K562 (cell line): ENCODE results near the gene IMMP2L. TPM values are rescaled to one million over a fixed set of nuclear protein-coding genes. Genes with fewer than 3 reads are reported as not detected.

Experiments used
- BRCA1 ChIP-seq, 2 experiments: fragments of 450-650 bp in 1 of 2; sonication (generic) in 1 of 2; formaldehyde crosslinking in 1 of 2; IDR thresholded peaks; 2 replicates each; pipeline versions ENCODE4 v1.5.0 to v1.6.1; 2017 to 2020; ENCODE audit warnings: mild to moderate bottlenecking in 1 of 2, missing genetic modification reagents in 1 of 2
- CCAR2 ChIP-seq: fragments of 200-400 bp; formaldehyde crosslinking; IDR thresholded peaks from 2 replicates; pipeline ENCODE4 v1.6.1; 2017; ENCODE audit warnings: mild to moderate bottlenecking, low read depth, low read length
- CREM ChIP-seq: IDR thresholded peaks from 2 replicates; pipeline ENCODE4 v1.6.1; 2014; ENCODE audit warnings: antibody characterized with exemption, low read depth
- EGR1 ChIP-seq: fragments of 450-650 bp; conservative IDR thresholded peaks from 2 replicates; pipeline ENCODE4 v1.6.1; 2017; ENCODE audit warnings: mild to moderate bottlenecking
- HDAC2 ChIP-seq: fragments of 450-650 bp; IDR thresholded peaks from 2 replicates; pipeline ENCODE4 v1.6.1; 2016; ENCODE audit warnings: mild to moderate bottlenecking
- HDAC8 ChIP-seq: fragments of 450-650 bp; IDR thresholded peaks from 2 replicates; pipeline ENCODE4 v1.6.1; 2016; ENCODE audit warnings: mild to moderate bottlenecking, missing genetic modification characterization, moderate library complexity, missing compliant biosample characterization
- HMG20A ChIP-seq: fragments of 450-650 bp; formaldehyde crosslinking; conservative IDR thresholded peaks from 2 replicates; pipeline ENCODE4 v1.4.0; 2020; ENCODE audit warnings: mild to moderate bottlenecking, mixed read lengths
- NFE2 ChIP-seq: IDR thresholded peaks from 2 replicates; pipeline ENCODE4 v1.6.1; 2014; ENCODE audit warnings: antibody characterized with exemption, low read depth
- NR1H2 ChIP-seq: sonication (generic); formaldehyde crosslinking; IDR thresholded peaks from 2 replicates; pipeline ENCODE4 v1.4.0; 2020; ENCODE audit warnings: mild to moderate bottlenecking, missing genetic modification reagents
- PML ChIP-seq: IDR thresholded peaks from 2 replicates; pipeline ENCODE4 v1.6.1; 2012; ENCODE audit warnings: low read length, inconsistent platforms
- PRPF4 ChIP-seq: fragments of 200-400 bp; formaldehyde crosslinking; IDR thresholded peaks from one replicate; pipeline ENCODE4 v1.6.1; 2017; ENCODE audit warnings: low read length, low read depth, mild to moderate bottlenecking; ENCODE audit not compliant: insufficient read depth, poor library complexity, severe bottlenecking
- SIRT6 ChIP-seq: IDR thresholded peaks from one replicate; pipeline ENCODE4 v1.6.1; 2012; ENCODE audit warnings: low read depth, mild to moderate bottlenecking, control low read depth, inconsistent platforms, low read length, moderate library complexity
- SLC30A9 ChIP-seq: fragments of 250-450 bp; sonication (Bioruptor Pico); IDR thresholded peaks from 2 replicates; pipeline ENCODE4 v1.8.0; 2022; ENCODE audit warnings: mild to moderate bottlenecking, moderate library complexity
- SMAD4 ChIP-seq: fragments of 250-450 bp; sonication (Bioruptor Pico); conservative IDR thresholded peaks from 2 replicates; pipeline ENCODE4 v1.8.0; 2021; ENCODE audit warnings: inconsistent platforms, mild to moderate bottlenecking, moderate library complexity
- SOX6 ChIP-seq: fragments of 450-650 bp; IDR thresholded peaks from 2 replicates; pipeline ENCODE4 v1.6.1; 2014; ENCODE audit warnings: mild to moderate bottlenecking
- STAG1 ChIP-seq: sonication (generic); formaldehyde crosslinking; IDR thresholded peaks from 2 replicates; pipeline ENCODE4 v1.5.0; 2020; ENCODE audit warnings: missing genetic modification reagents, borderline replicate concordance
- ZBED1 ChIP-seq: IDR thresholded peaks from 2 replicates; pipeline ENCODE4 v1.6.1; 2014
- ZNF324 ChIP-seq: fragments of 250-450 bp; sonication (Bioruptor Pico); IDR thresholded peaks from 2 replicates; pipeline ENCODE4 v1.4.0; 2020; ENCODE audit warnings: mild to moderate bottlenecking
- ZNF589 ChIP-seq: fragments of 200-800 bp; sonication (Bioruptor generic); IDR thresholded peaks from 2 replicates; pipeline ENCODE4 v1.6.1; 2016; ENCODE audit warnings: low read depth, missing genetic modification characterization, missing compliant biosample characterization
- ZNF764 ChIP-seq: fragments of 250-450 bp; sonication (Bioruptor Pico); IDR thresholded peaks from 2 replicates; pipeline ENCODE4 v1.4.0; 2020; ENCODE audit warnings: low read depth, mild to moderate bottlenecking, moderate library complexity
- ZNF778 ChIP-seq: fragments of 450-650 bp; formaldehyde crosslinking; IDR thresholded peaks from 2 replicates; pipeline ENCODE4 v1.4.0; 2020; ENCODE audit warnings: mild to moderate bottlenecking, moderate library complexity
- polyA plus RNA-seq, 8 experiments: library from polyadenylated mRNA; depleted of rRNA in 4 of 8; stranded (reverse) in 5 of 8; unstranded in 3 of 8; fragments of >200 nt; fragmentation: Nextera tagmentation in 2 of 8; fragmentation: Illumina TruSeq in 1 of 8; extraction: Ambion mirVana in 2 of 8; extraction: Trizol in 1 of 8; gene quantifications; 2 replicates each; pipeline versions ENCODE4 v1.2.1 to v1.2.3, GENCODE V29; 2011 to 2014; ENCODE audit warnings: inconsistent platforms in 1 of 8, missing spikeins in 1 of 8
- total RNA-seq, 7 experiments: library from RNA; depleted of rRNA in 6 of 7; stranded (reverse); fragments of >200 nt in 6 of 7; fragmentation: Illumina TruSeq in 2 of 7; extraction: Trizol in 2 of 7; gene quantifications; 2 replicates each; pipeline versions ENCODE4 v1.2.1 to v1.2.3, GENCODE V29; 2011 to 2021; ENCODE audit warnings: low replicate concordance in 1 of 7
- TF ChIP-seq, protein P1 (sequence below): sonication (generic); formaldehyde crosslinking; IDR thresholded peaks from 2 replicates; pipeline ENCODE4 v1.8.1; 2023; ENCODE audit warnings: mild to moderate bottlenecking, missing genetic modification reagents
- TF ChIP-seq, protein P2 (sequence below): sonication (generic); formaldehyde crosslinking; IDR thresholded peaks from 2 replicates; pipeline ENCODE4 v1.8.0; 2022; ENCODE audit warnings: missing genetic modification reagents, mild to moderate bottlenecking, moderate library complexity, borderline replicate concordance
- TF ChIP-seq, protein P3 (sequence below): fragments of 450-650 bp; IDR thresholded peaks from 2 replicates; pipeline ENCODE4 v1.6.1; 2016; ENCODE audit warnings: antibody characterized with exemption
- TF ChIP-seq, protein P4 (sequence below): fragments of 450-650 bp; IDR thresholded peaks from 2 replicates; pipeline ENCODE4 v1.6.1; 2014; ENCODE audit warnings: low read depth, mild to moderate bottlenecking, moderate library complexity, borderline replicate concordance
- TF ChIP-seq, protein P5 (sequence below): sonication (generic); formaldehyde crosslinking; IDR thresholded peaks from 2 replicates; pipeline ENCODE4 v1.8.0; 2022; ENCODE audit warnings: mild to moderate bottlenecking, missing genetic modification reagents

IMMP2L gene
- total and polyA plus RNA-seq, 9 of the 15 experiments (the other 6 are each of a cell fraction or from before 2014, with no cell fraction given): 29.7 to 116 (median 53.0) TPM

DNA sequence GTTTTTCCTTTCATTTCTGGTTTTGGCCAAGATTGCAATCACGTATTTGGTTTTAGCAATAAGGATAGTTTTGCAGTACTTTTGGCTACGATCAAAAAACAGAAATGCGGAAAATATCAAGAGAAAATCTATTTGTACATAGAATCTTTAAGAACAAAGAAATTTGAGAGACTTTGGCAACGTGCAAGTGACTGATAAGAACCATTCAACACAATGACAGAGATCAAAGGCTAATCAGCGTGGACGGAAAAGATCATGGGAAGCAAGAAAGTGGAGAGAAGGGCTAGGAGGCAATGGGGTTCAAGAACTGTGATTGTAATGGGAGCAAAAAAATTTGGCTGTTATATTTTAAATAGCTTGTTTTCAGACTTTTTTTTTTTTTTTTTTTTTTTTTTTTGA is 487.5 kb downstream of the IMMP2L start (continued):
- TF ChIP-seq, protein P1, sequence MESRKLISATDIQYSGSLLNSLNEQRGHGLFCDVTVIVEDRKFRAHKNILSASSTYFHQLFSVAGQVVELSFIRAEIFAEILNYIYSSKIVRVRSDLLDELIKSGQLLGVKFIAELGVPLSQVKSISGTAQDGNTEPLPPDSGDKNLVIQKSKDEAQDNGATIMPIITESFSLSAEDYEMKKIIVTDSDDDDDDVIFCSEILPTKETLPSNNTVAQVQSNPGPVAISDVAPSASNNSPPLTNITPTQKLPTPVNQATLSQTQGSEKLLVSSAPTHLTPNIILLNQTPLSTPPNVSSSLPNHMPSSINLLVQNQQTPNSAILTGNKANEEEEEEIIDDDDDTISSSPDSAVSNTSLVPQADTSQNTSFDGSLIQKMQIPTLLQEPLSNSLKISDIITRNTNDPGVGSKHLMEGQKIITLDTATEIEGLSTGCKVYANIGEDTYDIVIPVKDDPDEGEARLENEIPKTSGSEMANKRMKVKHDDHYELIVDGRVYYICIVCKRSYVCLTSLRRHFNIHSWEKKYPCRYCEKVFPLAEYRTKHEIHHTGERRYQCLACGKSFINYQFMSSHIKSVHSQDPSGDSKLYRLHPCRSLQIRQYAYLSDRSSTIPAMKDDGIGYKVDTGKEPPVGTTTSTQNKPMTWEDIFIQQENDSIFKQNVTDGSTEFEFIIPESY (CRISPR knock-in tag): no peak
- TF ChIP-seq, protein P2, sequence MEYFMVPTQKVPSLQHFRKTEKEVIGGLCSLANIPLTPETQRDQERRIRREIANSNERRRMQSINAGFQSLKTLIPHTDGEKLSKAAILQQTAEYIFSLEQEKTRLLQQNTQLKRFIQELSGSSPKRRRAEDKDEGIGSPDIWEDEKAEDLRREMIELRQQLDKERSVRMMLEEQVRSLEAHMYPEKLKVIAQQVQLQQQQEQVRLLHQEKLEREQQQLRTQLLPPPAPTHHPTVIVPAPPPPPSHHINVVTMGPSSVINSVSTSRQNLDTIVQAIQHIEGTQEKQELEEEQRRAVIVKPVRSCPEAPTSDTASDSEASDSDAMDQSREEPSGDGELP (CRISPR knock-in tag): no peak
- TF ChIP-seq BRCA1 (IDR thresholded peaks at IDR 0.05) (no peak), BRCA1 (CRISPR knock-in tag; IDR thresholded peaks at IDR 0.05) (no peak), ZNF589 (no peak), EGR1 (no peak), HDAC8 (tag) (no peak), HDAC2 (peak; percentile 31; the same call in 1 of the 2 replicates), ZNF324 (CRISPR knock-in tag) (no peak), PRPF4 (no peak), ZNF778 (no peak), ZNF764 (CRISPR knock-in tag) (no peak), NFE2 (no peak), SOX6 (peak; percentile 99), PML (peak; percentile 27; the same call in 1 of the 2 replicates), HMG20A (CRISPR knock-in tag) (no peak), CREM (no peak), SIRT6 (no peak), STAG1 (no peak), ZBED1 (no peak), SLC30A9 (CRISPR knock-in tag) (no peak), NR1H2 (no peak), CCAR2 (no peak), SMAD4 (CRISPR knock-in tag) (no peak)
- TF ChIP-seq, protein P3, sequence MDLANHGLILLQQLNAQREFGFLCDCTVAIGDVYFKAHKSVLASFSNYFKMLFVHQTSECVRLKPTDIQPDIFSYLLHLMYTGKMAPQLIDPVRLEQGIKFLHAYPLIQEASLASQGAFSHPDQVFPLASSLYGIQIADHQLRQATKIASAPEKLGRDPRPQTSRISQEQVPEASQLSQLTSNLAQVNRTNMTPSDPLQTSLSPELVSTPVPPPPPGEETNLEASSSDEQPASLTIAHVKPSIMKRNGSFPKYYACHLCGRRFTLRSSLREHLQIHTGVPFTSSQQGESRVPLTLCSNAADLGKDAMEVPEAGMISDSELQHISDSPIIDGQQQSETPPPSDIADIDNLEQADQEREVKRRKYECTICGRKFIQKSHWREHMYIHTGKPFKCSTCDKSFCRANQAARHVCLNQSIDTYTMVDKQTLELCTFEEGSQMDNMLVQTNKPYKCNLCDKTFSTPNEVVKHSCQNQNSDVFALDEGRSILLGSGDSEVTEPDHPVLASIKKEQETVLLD: no peak
- TF ChIP-seq, protein P4, sequence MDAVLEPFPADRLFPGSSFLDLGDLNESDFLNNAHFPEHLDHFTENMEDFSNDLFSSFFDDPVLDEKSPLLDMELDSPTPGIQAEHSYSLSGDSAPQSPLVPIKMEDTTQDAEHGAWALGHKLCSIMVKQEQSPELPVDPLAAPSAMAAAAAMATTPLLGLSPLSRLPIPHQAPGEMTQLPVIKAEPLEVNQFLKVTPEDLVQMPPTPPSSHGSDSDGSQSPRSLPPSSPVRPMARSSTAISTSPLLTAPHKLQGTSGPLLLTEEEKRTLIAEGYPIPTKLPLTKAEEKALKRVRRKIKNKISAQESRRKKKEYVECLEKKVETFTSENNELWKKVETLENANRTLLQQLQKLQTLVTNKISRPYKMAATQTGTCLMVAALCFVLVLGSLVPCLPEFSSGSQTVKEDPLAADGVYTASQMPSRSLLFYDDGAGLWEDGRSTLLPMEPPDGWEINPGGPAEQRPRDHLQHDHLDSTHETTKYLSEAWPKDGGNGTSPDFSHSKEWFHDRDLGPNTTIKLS: no peak
- TF ChIP-seq, protein P5, sequence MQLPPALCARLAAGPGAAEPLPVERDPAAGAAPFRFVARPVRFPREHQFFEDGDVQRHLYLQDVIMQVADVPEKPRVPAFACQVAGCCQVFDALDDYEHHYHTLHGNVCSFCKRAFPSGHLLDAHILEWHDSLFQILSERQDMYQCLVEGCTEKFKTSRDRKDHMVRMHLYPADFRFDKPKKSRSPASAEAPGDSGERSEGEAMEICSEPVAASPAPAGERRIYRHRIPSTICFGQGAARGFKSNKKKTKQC (CRISPR knock-in tag): no peak
